PFSK-1 (cell line): ENCODE data around the gene DTX3.

Experiments used
- FOXP2 ChIP-seq: optimal IDR thresholded peaks from 2 replicates; pipeline ENCODE3; 2011; ENCODE audit warnings: borderline replicate concordance, control low read depth, inconsistent platforms; ENCODE audit not compliant: insufficient read depth; ENCODE audit errors: extremely low read length, extremely low read depth
- POLR2AphosphoS5 ChIP-seq: IDR thresholded peaks from 2 replicates; pipeline ENCODE4 v1.6.1; 2012; ENCODE audit warnings: low read depth, mild to moderate bottlenecking, control low read depth, low read length, moderate library complexity
- SIN3A ChIP-seq: IDR thresholded peaks from 2 replicates; pipeline ENCODE4 v1.6.1; 2012; ENCODE audit warnings: mild to moderate bottlenecking, low read length, moderate library complexity, borderline replicate concordance; ENCODE audit not compliant: insufficient read depth
- TAF1 ChIP-seq: IDR thresholded peaks from 2 replicates; pipeline ENCODE4 v1.6.1; 2012; ENCODE audit warnings: low read length, control low read depth, borderline replicate concordance; ENCODE audit not compliant: insufficient read depth
- TF ChIP-seq, protein P1 (sequence below), 2 experiments: IDR thresholded peaks; 2 replicates each; pipeline versions ENCODE4 v1.6.1 to v1.8.0; 2011 to 2012; ENCODE audit warnings: low read depth in 2 of 2, low read length in 2 of 2, control low read depth in 1 of 2, inconsistent platforms in 1 of 2, mild to moderate bottlenecking in 1 of 2, moderate library complexity in 1 of 2; ENCODE audit not compliant: insufficient read depth in 1 of 2

DNA sequence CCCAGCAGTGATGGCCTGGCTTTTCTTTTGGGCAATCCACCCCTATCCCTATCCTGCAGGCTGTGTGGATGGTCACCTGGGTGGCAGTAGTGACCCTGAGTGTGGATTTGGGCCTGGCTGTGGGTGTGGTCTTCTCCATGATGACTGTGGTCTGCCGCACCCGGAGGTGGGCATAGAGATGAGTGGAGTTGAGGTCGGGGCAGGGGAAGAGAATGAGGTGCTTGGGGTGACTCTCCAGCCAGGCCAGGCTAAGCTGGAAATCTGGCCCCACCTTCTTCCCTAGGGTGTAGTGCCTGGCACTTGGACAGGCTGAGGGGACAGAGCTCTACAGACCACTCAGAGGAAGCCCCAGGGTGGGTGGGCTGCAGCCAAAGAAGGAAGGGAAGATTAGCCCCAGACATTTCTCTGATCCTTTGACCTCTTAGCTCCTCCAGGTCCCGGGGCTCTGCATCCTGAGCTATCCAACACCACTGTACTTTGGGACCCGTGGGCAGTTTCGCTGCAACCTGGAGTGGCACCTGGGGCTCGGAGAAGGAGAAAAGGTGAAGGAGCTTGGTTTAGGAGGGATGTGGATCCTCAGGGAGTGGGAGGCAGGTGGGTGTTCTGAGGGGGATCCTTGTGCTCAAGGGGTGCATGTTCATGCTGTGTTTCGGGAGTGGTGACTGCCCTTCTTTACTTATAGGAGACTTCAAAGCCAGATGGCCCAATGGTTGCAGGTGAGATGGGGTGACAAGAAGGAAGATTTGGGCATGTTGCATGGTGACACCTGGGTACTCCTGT is 20.0 kb downstream of the DTX3 start:
- TF ChIP-seq POLR2AphosphoS5 (no peak), SIN3A (no peak), TAF1 (no peak), FOXP2 (no peak)
- TF ChIP-seq, protein P1, sequence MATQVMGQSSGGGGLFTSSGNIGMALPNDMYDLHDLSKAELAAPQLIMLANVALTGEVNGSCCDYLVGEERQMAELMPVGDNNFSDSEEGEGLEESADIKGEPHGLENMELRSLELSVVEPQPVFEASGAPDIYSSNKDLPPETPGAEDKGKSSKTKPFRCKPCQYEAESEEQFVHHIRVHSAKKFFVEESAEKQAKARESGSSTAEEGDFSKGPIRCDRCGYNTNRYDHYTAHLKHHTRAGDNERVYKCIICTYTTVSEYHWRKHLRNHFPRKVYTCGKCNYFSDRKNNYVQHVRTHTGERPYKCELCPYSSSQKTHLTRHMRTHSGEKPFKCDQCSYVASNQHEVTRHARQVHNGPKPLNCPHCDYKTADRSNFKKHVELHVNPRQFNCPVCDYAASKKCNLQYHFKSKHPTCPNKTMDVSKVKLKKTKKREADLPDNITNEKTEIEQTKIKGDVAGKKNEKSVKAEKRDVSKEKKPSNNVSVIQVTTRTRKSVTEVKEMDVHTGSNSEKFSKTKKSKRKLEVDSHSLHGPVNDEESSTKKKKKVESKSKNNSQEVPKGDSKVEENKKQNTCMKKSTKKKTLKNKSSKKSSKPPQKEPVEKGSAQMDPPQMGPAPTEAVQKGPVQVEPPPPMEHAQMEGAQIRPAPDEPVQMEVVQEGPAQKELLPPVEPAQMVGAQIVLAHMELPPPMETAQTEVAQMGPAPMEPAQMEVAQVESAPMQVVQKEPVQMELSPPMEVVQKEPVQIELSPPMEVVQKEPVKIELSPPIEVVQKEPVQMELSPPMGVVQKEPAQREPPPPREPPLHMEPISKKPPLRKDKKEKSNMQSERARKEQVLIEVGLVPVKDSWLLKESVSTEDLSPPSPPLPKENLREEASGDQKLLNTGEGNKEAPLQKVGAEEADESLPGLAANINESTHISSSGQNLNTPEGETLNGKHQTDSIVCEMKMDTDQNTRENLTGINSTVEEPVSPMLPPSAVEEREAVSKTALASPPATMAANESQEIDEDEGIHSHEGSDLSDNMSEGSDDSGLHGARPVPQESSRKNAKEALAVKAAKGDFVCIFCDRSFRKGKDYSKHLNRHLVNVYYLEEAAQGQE (IDR thresholded peaks at IDR 0.05; ENCODE audit: insufficient read depth in 1 of 2, low read depth in 2 of 2, low read length in 2 of 2): no peak
